ENCODE results near the gene FOXE3.

Gene FOXE3

DNA sequence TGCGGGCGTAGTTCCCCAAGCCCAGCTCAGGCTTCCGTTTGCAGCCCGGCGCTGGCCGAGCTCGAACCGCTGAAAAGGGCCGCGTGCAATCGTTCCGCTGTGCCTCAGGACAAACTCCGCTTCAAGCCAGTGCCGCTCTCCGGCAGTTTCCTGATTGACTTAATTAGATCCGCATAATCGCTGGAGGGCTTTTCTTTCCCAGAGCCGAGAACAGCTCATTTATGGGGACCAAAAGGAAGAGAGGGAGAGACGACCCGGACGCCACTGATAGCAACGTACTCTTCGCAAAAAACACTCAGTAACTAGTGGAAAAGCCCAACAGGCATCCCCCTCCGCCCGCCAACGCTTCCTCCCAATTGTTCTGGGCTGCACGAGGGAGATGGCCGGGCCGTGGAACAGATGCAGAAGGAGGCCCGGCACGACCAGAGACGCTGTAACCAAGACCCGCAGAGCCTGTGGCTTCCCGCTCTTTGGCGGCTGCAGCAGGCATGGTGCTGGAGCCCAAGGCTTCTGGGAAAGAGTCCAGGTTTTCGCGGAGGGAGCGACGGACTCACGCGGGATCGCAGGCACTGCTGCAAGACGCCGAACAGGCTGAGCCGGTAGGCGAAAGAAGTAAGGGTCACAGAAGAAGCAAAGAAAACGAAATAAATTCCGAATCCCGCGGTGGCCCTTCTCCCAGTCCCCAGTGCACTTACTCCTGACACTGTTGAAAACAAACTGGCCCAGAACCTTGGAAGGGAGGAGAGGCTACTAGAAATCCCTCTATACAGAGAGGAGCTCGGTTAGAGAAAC, 18.2 kb downstream of the FOXE3 start:
- peak; percentile 26 for DNase-seq (ENCODE audit: low spot score)
- TF ChIP-seq, protein P1, sequence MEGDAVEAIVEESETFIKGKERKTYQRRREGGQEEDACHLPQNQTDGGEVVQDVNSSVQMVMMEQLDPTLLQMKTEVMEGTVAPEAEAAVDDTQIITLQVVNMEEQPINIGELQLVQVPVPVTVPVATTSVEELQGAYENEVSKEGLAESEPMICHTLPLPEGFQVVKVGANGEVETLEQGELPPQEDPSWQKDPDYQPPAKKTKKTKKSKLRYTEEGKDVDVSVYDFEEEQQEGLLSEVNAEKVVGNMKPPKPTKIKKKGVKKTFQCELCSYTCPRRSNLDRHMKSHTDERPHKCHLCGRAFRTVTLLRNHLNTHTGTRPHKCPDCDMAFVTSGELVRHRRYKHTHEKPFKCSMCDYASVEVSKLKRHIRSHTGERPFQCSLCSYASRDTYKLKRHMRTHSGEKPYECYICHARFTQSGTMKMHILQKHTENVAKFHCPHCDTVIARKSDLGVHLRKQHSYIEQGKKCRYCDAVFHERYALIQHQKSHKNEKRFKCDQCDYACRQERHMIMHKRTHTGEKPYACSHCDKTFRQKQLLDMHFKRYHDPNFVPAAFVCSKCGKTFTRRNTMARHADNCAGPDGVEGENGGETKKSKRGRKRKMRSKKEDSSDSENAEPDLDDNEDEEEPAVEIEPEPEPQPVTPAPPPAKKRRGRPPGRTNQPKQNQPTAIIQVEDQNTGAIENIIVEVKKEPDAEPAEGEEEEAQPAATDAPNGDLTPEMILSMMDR (IDR thresholded peaks at IDR 0.05; ENCODE audit: extremely low read depth, missing control alignments) = no peak

DNA sequence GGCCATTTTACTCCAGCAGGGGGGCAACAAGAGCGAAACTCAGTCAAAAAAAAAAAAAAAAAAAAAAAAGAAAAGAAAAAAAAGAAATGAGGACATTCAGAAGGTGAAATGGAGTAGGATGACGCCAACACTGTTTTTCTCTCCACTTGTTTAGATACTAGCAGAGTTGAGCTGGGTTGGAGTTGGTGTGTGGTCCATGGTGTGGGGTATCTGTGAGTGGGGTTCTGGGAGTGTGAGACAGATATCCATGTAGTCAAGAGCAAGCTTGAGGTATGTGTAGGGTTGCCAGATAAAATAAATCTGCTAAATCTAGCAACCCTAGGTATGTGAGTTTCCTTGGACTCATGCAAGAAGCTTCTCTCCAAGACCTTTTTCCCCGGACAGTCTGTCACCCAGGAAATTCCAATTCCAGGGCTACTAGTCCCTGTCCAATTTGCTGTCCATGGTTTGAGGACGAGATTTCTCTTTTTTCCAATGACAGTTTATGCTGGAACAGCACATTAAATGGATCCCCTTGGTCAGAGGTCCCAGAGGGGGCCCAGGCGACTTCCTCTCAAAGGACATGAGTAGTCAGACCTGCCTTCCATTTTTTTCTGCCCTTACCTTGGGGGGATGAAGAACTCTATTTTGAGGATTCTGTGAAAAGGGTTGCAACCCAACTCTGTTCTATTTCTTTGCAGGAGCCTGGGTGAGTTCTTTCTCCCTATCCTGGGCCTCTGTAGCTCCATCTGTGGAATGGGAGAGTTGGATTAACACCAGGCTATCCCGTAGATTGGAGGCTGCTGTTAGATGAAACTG, 19.6 kb downstream of the FOXE3 start:
- TF ChIP-seq, protein P1 (IDR thresholded peaks at IDR 0.05; ENCODE audit: extremely low read depth, missing control alignments) = no peak

DNA sequence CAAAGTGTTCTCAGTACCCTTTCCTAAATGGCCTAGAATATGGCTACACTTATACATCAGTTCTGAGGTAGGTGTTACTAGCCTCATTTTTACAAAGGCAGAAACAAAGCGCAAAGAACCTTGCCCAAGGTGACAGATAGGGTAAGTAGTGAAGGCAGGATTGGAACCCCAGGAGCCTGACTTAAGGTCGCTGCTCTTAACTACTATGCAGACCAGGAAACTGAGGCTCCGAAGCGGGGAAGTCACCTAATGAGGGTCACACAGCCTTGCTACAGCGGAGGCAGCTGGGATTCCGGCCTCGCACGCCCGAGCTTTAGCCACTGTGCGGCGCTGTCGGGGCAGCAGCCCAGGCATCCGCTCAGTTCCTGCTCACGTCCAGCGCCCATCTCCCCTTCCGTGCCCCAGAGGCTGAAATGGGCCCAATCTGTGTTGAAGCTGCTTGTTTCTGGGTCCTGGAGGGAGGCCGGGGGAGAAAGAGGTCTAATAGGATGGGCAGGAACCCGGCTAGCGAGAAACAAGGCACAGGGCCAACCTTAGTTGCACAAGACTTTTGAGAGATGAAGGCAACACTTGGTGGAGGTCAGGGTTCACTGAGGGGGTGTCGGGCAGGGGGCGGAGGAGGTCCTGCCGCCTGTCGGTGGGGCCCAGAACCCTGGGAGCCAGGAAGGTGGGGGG, 20.4 kb downstream of the FOXE3 start:
- DNase-seq (ENCODE audit: low spot score) = peak; percentile 89
- TF ChIP-seq, protein P1 (IDR thresholded peaks at IDR 0.05; ENCODE audit: extremely low read depth, missing control alignments) = peak; percentile 99

More for the DNA sequence above, 19.6 kb downstream of the FOXE3 start:
- peak; percentile 5 for DNase-seq (ENCODE audit: low spot score)

DNA sequence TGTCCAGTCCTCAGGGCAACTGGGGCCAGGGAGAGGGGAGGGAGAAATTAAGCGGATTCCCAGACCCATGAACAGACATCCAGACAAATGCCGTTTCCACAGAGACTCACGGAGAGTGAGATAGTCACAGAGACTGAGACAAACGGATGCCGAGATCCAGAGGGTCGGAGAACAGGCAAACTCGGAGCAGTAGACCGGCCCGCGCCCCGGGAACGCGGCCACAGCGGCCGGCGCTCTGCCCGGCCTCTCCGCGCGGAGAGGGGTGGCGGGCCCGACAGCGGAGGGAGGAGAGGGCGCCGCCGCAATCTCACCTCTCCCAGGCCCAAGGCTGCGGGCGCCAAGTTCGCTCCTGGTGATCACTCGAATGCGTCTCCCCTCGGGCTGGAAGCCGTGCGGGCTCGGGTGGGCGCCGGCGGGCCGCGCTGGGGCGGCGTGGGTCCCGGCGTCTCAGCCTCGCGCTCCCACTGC, 20.9 kb downstream of the FOXE3 start:
- TF ChIP-seq, protein P1 (IDR thresholded peaks at IDR 0.05; ENCODE audit: extremely low read depth, missing control alignments) = no peak
- no peak for DNase-seq (ENCODE audit: low spot score)

DNA sequence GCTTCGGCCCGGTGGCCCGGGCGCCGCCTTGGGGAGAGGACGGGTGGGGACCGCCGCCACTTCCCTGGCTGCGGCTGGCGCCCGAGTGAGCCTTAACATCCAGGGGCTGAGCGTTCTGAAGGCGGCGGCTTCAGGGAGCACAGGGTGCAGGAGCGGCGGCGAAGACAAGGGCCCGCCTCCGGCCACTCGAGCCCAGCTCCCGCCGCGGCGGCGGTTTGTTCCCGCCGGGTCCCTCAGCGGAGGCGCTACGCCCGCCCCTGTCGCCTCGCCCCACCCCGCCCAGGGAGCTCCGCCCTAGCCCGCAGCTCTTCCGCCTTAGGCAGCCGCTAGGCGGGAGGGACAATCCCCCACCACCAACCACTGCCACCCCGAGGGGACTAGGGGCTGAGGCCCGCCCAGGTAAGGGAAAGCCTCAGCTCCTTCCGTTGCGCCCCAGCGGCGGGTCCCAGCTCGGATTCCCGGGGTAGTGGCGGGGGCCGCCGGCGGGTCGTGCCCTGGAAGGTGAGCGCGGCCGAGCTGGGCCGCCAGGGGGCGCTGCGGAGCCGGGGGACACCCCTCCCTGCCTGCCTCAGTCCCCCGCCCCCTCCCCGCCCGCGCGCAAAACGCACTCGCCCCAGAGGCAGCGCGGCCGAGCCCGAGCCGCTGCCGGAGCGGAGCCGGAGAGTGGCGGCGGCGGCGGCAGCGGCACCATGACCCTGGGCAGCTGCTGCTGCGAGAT, 21.5 kb downstream of the FOXE3 start, which contains the start of gene FOXD2:
Gene FOXD2 (plus strand): TSS at position 598 of the 718 bp plus-strand sequence. CDS start 92 bp downstream, at position 690.
- TF ChIP-seq, protein P1 (IDR thresholded peaks at IDR 0.05; ENCODE audit: extremely low read depth, missing control alignments) = peak; percentile 66
- peak; percentile 99 for DNase-seq (ENCODE audit: low spot score)

DNA sequence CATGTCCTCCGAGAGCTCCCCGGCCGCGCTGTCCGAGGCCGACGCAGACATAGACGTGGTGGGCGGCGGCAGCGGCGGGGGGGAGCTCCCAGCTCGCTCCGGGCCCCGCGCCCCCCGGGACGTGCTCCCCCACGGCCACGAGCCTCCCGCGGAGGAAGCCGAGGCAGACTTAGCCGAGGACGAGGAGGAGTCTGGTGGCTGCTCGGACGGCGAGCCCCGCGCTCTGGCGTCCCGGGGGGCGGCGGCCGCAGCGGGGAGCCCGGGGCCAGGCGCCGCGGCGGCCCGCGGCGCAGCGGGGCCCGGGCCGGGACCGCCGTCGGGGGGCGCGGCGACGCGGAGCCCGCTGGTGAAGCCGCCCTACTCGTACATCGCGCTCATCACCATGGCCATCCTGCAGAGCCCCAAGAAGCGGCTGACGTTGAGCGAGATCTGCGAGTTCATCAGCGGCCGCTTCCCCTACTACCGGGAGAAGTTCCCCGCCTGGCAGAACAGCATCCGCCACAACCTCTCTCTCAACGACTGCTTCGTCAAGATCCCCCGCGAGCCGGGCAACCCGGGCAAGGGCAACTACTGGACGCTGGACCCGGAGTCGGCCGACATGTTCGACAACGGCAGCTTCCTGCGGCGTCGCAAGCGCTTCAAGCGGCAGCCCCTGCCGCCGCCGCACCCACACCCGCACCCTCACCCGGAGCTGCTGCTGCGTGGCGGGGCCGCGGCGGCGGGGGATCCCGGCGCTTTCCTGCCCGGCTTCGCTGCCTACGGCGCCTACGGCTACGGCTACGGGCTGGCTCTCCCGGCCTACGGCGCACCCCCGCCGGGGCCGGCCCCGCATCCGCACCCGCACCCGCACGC, 22.3 kb downstream of the FOXE3 start:
- DNase-seq (ENCODE audit: low spot score) = peak; percentile 45
- TF ChIP-seq, protein P1 (IDR thresholded peaks at IDR 0.05; ENCODE audit: extremely low read depth, missing control alignments) = no peak
